ENCODE results near the gene SNX20. TPM values are rescaled to one million over a fixed set of nuclear protein-coding genes. Genes with fewer than 3 reads are reported as not detected.

Gene SNX20
- total RNA-seq, 1 donor from 2014 or later, result 34.9 TPM

GRCh38 chr16:50712560-50712898 lies 31.4 kb upstream of the SNX20 start:
- Mint-ChIP-seq H3K4me1 (ENCODE audit: low read depth) (peaks cover 43% of the 10 kb centered on the region), H3K36me3 (ENCODE audit: low read depth) (peaks cover 55% of the 10 kb centered on the region), H3K27me3 (ENCODE audit: low read depth) (no peaks in the 10 kb centered on the region), H3K27ac (no peak overlapping the region), H3K4me3 (ENCODE audit: low read depth) (no peak overlapping the region), H3K9me3 (no peaks in the 10 kb centered on the region)
- intact Hi-C loops (cut with micrococcal nuclease), result no loop called here
- DNase-seq (ENCODE audit: low spot score), result no peak

DNA sequence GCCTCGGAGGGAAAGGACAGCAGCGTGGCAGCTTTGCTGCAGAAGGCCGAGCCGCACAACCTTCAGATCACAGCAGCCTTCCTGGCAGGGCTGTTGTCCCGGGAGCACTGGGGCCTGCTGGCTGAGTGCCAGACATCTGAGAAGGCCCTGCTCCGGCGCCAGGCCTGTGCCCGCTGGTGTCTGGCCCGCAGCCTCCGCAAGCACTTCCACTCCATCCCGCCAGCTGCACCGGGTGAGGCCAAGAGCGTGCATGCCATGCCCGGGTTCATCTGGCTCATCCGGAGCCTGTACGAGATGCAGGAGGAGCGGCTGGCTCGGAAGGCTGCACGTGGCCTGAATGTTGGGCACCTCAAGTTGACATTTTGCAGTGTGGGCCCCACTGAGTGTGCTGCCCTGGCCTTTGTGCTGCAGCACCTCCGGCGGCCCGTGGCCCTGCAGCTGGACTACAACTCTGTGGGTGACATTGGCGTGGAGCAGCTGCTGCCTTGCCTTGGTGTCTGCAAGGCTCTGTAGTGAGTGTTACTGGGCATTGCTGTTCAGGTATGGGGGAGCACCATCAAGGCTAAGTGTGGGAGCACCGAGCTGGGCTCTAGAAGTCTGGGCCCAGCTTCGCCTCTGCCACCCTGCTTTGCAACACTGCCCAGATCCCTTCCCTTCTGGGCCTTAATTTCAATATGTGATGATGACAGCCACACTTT lies 30.9 kb upstream of the SNX20 start:
- Mint-ChIP-seq H3K27ac (no peak overlapping the region), H3K27me3 (ENCODE audit: low read depth) (no peaks in the 10 kb centered on the region), H3K4me1 (ENCODE audit: low read depth) (peaks cover 43% of the 10 kb centered on the region), H3K36me3 (ENCODE audit: low read depth) (peaks cover 54% of the 10 kb centered on the region), H3K4me3 (ENCODE audit: low read depth) (no peak overlapping the region), H3K9me3 (no peaks in the 10 kb centered on the region)
- intact Hi-C loops (cut with micrococcal nuclease), result no loop called here
- no peak for DNase-seq (ENCODE audit: low spot score)

GRCh38 chr16:50711040-50711439 lies 29.9 kb upstream of the SNX20 start:
- no peaks in the 10 kb centered on the region for H3K27me3 Mint-ChIP-seq (ENCODE audit: low read depth)
- H3K4me3 Mint-ChIP-seq (ENCODE audit: low read depth), result no peak overlapping the region
- peaks cover 53% of the 10 kb centered on the region for H3K36me3 Mint-ChIP-seq (ENCODE audit: low read depth)
- intact Hi-C loops (cut with micrococcal nuclease), result no loop called here
- H3K4me1 Mint-ChIP-seq (ENCODE audit: low read depth), result peaks cover 45% of the 10 kb centered on the region
- no peak for DNase-seq (ENCODE audit: low spot score)
- H3K27ac Mint-ChIP-seq, result no peak overlapping the region
- H3K9me3 Mint-ChIP-seq, result peaks cover 4% of the 10 kb centered on the region

- DNase-seq (ENCODE audit: low spot score), result no peak
- H3K27ac Mint-ChIP-seq, result peak overlapping the region; percentile 62
- H3K4me3 Mint-ChIP-seq (ENCODE audit: low read depth), result no peak overlapping the region
- H3K36me3 Mint-ChIP-seq (ENCODE audit: low read depth), result peaks cover 63% of the 10 kb centered on the region
- H3K27me3 Mint-ChIP-seq (ENCODE audit: low read depth), result no peaks in the 10 kb centered on the region
- peaks cover 56% of the 10 kb centered on the region for H3K4me1 Mint-ChIP-seq (ENCODE audit: low read depth)
- H3K9me3 Mint-ChIP-seq, result peaks cover 15% of the 10 kb centered on the region
- intact Hi-C loops (cut with micrococcal nuclease), result loop anchor here (1.0 to 2.0 kb wide), 3 partner anchors 15 to 26 kb away; no protein-coding TSS in a partner anchor
Measured at GRCh38 chr16:50709980-50710379, 28.9 kb upstream of the SNX20 start.

GRCh38 chr16:50709061-50709684 lies 28.1 kb upstream of the SNX20 start:
- H3K27ac Mint-ChIP-seq, result peak overlapping the region; percentile 64
- peaks cover 21% of the 10 kb centered on the region for H3K9me3 Mint-ChIP-seq
- intact Hi-C loops (cut with micrococcal nuclease), result loop anchor here (1.0 to 2.0 kb wide), 3 partner anchors 14 to 27 kb away; no protein-coding TSS in a partner anchor
- H3K27me3 Mint-ChIP-seq (ENCODE audit: low read depth), result no peaks in the 10 kb centered on the region
- peaks cover 54% of the 10 kb centered on the region for H3K4me1 Mint-ChIP-seq (ENCODE audit: low read depth)
- peaks cover 70% of the 10 kb centered on the region for H3K36me3 Mint-ChIP-seq (ENCODE audit: low read depth)
- no peak for DNase-seq (ENCODE audit: low spot score)
- H3K4me3 Mint-ChIP-seq (ENCODE audit: low read depth), result peak overlapping the region; percentile 11

DNA sequence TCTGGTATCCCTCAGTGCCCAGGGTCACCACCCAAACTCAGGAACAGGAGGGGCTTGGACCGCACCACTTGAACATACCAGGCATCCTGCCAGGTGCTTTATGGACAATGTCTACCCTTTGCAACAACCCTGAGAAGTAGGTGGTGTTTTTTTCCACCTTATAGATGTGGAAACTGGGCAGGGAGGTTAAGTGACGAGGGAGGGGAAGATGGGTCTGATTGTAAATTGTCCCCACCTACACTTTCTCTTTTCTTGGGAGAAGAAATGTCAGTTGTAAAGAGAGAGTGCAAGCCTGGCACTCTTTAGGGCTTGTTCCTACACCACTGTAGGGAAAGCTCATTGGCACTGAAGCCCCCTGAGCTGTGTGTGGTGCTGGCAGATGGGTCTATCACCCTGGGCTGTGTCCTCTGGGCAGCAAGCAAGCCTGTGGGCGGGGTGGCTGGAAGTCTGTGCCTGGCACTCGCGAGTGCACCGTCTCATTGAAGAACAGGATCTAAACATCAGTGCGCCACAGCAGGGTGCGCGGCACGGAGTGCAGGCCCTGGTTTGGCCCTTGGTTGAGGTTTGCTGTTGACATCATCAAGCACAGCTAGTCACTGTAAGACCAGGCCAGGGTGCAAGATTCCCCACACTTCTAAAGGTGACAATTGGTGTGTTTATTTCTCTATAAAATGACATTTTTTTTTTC lies 27.4 kb upstream of the SNX20 start:
- Mint-ChIP-seq H3K27ac (peak overlapping the region; percentile 64), H3K4me3 (ENCODE audit: low read depth) (peak overlapping the region; percentile 40), H3K36me3 (ENCODE audit: low read depth) (peaks cover 73% of the 10 kb centered on the region), H3K27me3 (ENCODE audit: low read depth) (no peaks in the 10 kb centered on the region), H3K4me1 (ENCODE audit: low read depth) (peaks cover 54% of the 10 kb centered on the region), H3K9me3 (peaks cover 27% of the 10 kb centered on the region)
- no peak for DNase-seq (ENCODE audit: low spot score)
- intact Hi-C loops (cut with micrococcal nuclease), result loop anchor here (1.0 to 2.0 kb wide), 5 partner anchors 8 to 39 kb away; no protein-coding TSS in a partner anchor

DNA sequence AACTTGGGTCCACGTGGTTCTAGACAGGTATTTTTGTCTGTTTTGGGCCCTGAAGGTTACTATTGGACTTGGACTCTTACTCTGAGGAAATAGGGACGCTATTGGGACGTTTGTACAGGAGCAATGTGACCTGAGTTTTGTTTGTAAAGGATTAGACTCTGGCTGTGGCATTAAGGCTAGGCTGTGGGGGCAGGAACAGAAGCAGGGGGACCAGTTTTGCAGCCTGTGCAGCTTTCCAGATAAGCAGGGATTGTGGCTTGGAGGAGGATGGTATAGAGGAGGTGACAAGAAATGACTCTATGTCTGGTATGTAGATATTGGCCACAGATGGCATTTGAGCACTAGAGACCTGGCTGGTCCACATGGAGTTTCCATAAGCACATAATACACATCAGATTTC lies 25.1 kb upstream of the SNX20 start:
- Mint-ChIP-seq H3K9me3 (peaks cover 34% of the 10 kb centered on the region), H3K4me3 (ENCODE audit: low read depth) (no peak overlapping the region), H3K27me3 (ENCODE audit: low read depth) (no peaks in the 10 kb centered on the region), H3K36me3 (ENCODE audit: low read depth) (peaks cover 78% of the 10 kb centered on the region), H3K27ac (peak overlapping the region; percentile 63), H3K4me1 (ENCODE audit: low read depth) (peaks cover 52% of the 10 kb centered on the region)
- intact Hi-C loops (cut with micrococcal nuclease), result no loop called here
- DNase-seq (ENCODE audit: low spot score), result no peak

DNA sequence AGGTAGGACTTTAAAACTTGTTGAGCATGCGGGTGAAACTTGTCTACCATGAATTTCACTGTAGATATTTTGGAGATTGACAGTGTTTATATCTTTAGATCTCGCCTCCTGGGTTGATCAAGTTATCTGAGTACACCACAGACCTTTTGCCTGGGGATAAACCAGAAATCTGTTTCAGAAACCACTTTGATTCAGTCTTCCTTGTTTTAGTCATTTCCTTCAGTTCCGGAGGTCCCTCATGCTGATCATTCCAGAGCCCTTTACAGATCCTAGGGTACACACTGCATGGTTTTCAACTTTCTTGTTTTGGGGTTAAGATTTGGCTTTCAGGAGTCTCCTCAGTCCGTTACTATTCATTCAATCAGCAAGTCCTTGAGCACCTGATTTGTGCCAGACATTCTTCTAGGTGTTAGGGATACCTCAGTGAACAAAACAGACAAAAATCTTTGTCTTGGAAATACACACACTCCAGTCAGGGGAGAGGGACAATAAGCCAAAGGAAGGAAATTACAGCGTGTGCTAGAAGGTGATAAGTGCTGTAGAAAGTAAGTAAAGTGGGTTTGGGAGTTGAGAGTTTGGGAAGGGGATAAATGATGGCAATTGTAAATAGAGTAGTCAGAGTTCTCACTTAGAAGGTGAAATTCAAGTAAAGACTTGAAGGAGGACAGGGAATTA lies 24.5 kb upstream of the SNX20 start:
- H3K4me1 Mint-ChIP-seq (ENCODE audit: low read depth), result peaks cover 54% of the 10 kb centered on the region
- DNase-seq (ENCODE audit: low spot score), result no peak
- H3K36me3 Mint-ChIP-seq (ENCODE audit: low read depth), result peaks cover 78% of the 10 kb centered on the region
- H3K27me3 Mint-ChIP-seq (ENCODE audit: low read depth), result no peaks in the 10 kb centered on the region
- H3K27ac Mint-ChIP-seq, result peak overlapping the region; percentile 23
- H3K9me3 Mint-ChIP-seq, result peaks cover 34% of the 10 kb centered on the region
- no peak overlapping the region for H3K4me3 Mint-ChIP-seq (ENCODE audit: low read depth)
- intact Hi-C loops (cut with micrococcal nuclease), result no loop called here

GRCh38 chr16:50704245-50704644 lies 23.1 kb upstream of the SNX20 start:
- no peak overlapping the region for H3K4me3 Mint-ChIP-seq (ENCODE audit: low read depth)
- H3K27me3 Mint-ChIP-seq (ENCODE audit: low read depth), result no peaks in the 10 kb centered on the region
- H3K27ac Mint-ChIP-seq, result no peak overlapping the region
- H3K4me1 Mint-ChIP-seq (ENCODE audit: low read depth), result peaks cover 57% of the 10 kb centered on the region
- no peak for DNase-seq (ENCODE audit: low spot score)
- intact Hi-C loops (cut with micrococcal nuclease), result loop anchor here (5.0 kb wide), 1 partner anchor 37 kb away; no protein-coding TSS in a partner anchor
- H3K9me3 Mint-ChIP-seq, result peaks cover 34% of the 10 kb centered on the region
- peaks cover 79% of the 10 kb centered on the region for H3K36me3 Mint-ChIP-seq (ENCODE audit: low read depth)

DNA sequence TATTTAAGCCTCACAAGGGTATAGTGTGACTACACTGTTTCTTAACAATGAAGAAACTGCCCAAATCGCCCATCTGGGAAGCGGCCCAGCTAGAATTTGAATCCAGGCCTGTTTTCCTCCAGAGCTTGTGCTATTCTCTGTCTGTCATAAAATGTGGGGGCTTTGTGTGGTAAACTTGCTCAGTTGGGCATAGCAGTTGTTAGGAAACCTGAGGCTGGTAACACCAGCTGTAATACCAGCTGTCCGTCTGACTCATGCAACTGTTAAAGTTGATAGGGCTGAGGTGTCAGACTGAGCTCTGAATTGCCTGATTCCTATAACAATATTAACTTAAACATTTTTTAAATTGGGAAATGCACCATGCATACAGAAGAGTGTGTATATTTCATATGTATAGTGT lies 21.6 kb upstream of the SNX20 start:
- DNase-seq (ENCODE audit: low spot score), result no peak
- no peak overlapping the region for H3K27ac Mint-ChIP-seq
- H3K36me3 Mint-ChIP-seq (ENCODE audit: low read depth), result peaks cover 68% of the 10 kb centered on the region
- peaks cover 34% of the 10 kb centered on the region for H3K9me3 Mint-ChIP-seq
- H3K4me3 Mint-ChIP-seq (ENCODE audit: low read depth), result no peak overlapping the region
- no peaks in the 10 kb centered on the region for H3K27me3 Mint-ChIP-seq (ENCODE audit: low read depth)
- intact Hi-C loops (cut with micrococcal nuclease), result loop anchor here (5.0 kb wide), 1 partner anchor 35 kb away; no protein-coding TSS in a partner anchor
- peaks cover 57% of the 10 kb centered on the region for H3K4me1 Mint-ChIP-seq (ENCODE audit: low read depth)

- no peaks in the 10 kb centered on the region for H3K27me3 Mint-ChIP-seq (ENCODE audit: low read depth)
- intact Hi-C loops (cut with micrococcal nuclease), result loop anchor here (1.0 to 5.0 kb wide), 3 partner anchors 9 to 47 kb away; no protein-coding TSS in a partner anchor
- peaks cover 15% of the 10 kb centered on the region for H3K9me3 Mint-ChIP-seq
- H3K27ac Mint-ChIP-seq, result peak overlapping the region; percentile 88
- H3K4me3 Mint-ChIP-seq (ENCODE audit: low read depth), result peak overlapping the region; percentile 0
- H3K36me3 Mint-ChIP-seq (ENCODE audit: low read depth), result peaks cover 45% of the 10 kb centered on the region
- peaks cover 55% of the 10 kb centered on the region for H3K4me1 Mint-ChIP-seq (ENCODE audit: low read depth)
- DNase-seq (ENCODE audit: low spot score), result no peak
Measured at GRCh38 chr16:50699326-50700159, 18.4 kb upstream of the SNX20 start.

Measured in activated T-helper 2 cell treated with anti-CD3 and anti-CD28 coated beads, Interferon-gamma antibody, Interleukin-2, Interleukin-4, amounts not matched to agents 10 μg/mL and 5 μg/mL and 100 μg/mL, durations not matched to agents 14 hours and 24 hours and 36 hours (primary cell).